Activated CD4-positive, alpha-beta T cell treated with anti-CD3 and anti-CD28 coated beads for 24 hours (primary cell): ENCODE measurements around the gene PRDM10.
A peak's percentile ranks its signal among the peaks of the same experiment; 100 is the strongest.
"Not testable (repeated sequence)": the region's sequence is repeated elsewhere in the genome, so short reads cannot be mapped to it uniquely, and the experiment has no call there.

Experiments used
- DNase-seq, 2 donors: peaks; one replicate each; pipeline ENCODE4 v3.0.0-alpha.2; 2020; ENCODE audit warnings: low read depth in 2 of 2

PRDM10 gene

DNA sequence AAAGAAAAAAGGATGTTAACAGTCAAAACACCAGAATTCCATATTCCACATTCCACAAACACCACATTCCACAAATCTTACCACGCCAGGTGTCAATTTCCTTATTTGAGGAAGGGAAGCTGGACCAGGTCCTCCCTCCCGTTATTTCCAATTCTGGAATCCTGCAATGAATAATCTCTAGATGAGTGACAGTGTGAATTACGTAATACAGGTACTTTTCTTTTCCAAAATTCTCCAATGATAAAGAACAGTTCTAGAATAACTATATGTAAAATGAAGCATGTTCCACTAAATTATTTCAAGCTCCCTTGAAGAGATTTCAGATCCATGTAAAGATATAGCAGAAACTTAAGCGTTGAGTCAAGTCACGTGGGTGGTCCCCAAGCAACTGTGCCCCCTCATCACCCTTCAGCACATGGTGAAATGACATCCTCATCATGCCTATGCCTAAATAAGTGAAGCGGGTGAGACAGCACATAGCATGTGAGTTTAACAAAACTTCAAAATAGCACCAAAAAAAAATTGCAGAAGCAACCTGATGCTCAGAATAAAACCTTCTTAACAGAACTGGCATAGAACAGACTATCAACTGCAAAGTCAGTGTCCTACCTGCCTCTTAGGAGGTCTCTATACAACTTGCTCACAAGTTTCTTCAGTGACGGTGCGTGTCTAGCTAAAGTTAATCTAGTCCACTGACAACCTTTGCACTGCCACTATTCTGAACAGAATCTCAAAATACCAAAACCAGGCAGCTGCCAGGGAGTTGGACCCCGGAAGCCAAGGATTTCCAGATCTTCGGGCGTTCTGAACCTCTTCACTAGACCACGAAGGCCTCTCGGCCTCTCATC is 108.1 kb downstream of the PRDM10 start:
- no peak for DNase-seq

- no peak for DNase-seq
Measured at GRCh38 chr11:129888451-129888850, 114.2 kb downstream of the PRDM10 start.

DNA sequence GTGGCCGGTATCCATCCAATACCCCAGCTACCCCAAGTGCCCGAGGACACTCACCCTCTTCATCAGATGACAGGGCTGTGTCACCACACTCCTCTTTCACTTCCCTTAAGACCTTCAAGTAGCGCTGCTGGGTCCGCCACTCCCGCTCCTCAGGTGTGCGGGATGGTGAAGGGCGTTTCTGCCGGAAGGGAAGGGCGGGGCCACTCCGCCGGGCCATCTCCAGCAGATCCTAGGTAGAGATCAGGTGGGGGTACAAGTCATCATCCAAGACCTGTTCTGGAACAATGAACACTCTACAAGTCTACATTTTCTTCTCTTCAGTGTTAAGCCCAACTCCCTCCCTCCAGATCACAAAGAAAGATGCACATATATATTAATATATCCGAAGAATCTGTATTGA is 117.3 kb downstream of the PRDM10 start:
- DNase-seq = no peak

- no peak for DNase-seq
Measured at GRCh38 chr11:129884581-129884980, 118.1 kb downstream of the PRDM10 start.

DNA sequence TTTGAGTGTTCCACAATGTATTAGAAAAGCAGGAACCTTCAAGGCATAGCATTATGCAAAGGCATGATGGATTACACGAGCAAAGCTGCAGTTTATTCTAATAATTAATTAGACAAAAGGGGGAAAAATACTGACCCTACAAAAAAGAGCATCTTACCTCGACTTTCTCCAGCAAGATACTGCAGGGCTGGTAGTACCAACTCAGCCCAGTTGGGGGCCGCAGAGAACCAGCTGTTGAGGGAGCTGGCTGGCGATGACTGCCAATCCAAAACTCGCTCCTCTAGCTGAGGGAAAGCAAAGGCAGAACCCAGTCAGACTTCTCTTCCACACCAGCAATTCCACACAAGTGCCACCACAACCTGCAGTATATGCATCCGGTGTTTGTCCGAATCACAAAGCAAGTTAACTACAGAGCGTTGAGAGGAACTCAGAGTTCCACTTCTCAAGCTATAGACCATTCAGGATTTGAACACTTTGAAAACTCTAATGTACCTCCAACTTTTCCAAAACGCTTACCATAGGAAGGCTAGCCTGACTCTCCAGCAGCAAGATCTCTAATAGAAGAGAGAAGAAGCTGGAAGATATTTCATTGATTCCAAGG is 121.0 kb downstream of the PRDM10 start:
- DNase-seq = peak; percentile 11 to 19

GRCh38 chr11:129880311-129880710 is 122.3 kb downstream of the PRDM10 start:
- no peak for DNase-seq

GRCh38 chr11:129871914-129872313 is 130.7 kb downstream of the PRDM10 start:
- no peak for DNase-seq

DNA sequence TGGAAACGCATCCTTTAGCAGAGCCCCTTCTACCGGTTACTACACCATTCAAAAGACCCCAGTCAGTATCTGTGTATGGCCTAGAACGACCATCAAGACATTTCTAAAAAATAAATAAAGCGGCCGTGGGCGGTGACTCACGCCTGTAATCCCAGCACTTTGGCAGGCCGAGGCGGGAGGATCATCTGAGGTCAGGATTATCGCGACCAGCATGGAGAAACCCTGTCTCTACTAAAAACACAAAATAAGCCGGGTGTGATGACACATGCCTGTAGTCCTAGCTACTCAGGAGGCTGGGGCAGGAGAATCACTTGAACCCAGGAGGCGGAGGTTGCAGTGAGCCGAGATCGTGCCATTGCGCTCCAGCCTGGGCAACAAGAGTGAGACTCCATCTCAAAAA is 134.0 kb downstream of the PRDM10 start:
- not testable (repeated sequence) for DNase-seq

DNA sequence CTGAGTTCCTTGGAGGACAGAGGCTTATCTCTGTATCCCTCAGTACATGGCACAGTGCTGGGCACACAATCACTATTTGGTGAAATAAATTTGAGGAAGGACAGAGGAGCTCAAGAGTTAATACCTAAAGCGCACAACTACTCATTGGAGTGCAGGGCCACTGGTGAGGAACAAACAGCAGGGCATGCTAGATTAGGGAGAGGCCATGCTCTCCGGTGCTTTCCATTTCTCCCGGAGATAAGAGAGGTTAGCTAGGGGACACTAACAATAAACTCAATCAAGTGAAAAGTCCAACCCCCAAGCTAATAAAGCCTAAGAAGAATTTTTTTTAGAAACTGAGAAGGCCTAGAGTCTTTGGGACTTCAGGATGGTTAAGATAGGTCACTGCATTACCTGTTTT is 136.3 kb downstream of the PRDM10 start:
- DNase-seq = no peak

- no peak for DNase-seq
Measured at GRCh38 chr11:129865701-129866100, 136.9 kb downstream of the PRDM10 start.

DNA sequence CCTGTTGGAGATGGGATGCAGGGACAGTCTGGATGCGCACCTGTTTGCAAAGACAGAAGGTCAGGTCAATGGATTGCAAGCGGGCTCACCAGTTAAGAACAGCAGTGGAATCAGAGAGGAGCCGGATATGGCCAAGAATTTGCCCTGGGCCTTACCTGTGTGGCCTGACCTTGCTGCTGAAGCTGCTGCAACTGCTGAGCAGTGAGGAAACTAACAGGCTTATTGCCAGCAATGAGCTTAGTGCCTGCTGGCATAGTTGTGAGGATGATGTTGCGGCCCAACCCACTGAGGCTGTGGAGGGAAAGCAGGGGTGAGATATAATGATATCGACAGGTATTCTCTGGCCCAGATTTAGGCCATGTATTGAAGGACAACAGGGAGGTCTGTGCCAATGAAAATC is 137.8 kb downstream of the PRDM10 start:
- DNase-seq = no peak

GRCh38 chr11:129861702-129862522 is 140.7 kb downstream of the PRDM10 start:
- no peak for DNase-seq

GRCh38 chr11:129856036-129856435 is 146.6 kb downstream of the PRDM10 start:
- DNase-seq = no peak

DNA sequence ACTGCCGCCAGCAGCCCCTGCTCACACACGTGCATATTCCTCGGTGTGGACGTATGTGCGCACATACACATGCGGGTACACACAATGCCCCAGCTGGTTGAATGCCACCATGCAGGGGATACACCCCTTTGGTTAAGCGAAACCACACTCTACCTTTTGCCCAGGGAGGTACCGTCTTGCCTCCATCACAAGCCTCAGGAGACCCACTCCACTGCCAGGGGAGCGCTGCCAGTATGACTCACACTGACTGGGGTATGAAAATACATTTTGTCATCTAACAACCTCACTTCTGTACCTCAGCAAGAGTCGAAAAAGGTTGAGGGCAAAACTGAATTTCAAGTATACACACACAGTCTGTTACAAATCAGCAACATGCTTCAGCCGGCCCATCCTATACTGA is 147.5 kb downstream of the PRDM10 start:
- DNase-seq = no peak

GRCh38 chr11:129854232-129854805 is 148.3 kb downstream of the PRDM10 start:
- no peak for DNase-seq

DNA sequence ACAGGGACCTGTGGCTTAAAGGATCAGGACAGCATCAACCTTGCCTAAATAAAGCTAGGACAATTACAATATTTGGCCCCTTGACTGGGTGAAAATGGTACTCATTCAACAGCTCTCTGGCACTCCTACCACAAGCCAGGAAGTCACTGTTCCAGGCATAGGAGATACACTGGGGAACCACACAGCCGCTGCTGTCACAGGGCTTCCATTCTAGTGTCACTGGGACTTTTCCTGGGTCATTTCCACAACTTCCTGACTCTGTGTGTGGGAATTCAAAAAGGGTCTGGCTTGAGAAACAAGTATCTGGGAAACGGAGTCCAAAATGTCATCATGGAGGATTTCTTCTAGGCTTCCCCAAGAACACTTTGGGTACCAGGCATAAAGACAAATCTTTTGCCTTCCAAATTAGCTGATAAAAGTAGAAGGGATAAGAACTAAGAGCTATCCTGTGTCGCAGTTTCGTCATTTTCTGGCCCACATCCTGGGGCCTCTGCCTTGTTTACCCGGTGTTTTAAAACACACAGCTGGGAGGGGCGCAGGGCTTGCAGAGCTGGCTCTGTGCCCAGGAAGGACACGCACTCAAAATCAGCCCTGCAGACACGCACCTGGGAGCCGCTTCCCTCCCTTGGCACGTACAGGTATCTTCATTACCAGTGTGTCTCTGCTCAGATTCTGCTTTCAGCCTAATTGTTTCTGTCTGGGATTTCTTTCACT is 149.0 kb downstream of the PRDM10 start:
- no peak for DNase-seq

DNA sequence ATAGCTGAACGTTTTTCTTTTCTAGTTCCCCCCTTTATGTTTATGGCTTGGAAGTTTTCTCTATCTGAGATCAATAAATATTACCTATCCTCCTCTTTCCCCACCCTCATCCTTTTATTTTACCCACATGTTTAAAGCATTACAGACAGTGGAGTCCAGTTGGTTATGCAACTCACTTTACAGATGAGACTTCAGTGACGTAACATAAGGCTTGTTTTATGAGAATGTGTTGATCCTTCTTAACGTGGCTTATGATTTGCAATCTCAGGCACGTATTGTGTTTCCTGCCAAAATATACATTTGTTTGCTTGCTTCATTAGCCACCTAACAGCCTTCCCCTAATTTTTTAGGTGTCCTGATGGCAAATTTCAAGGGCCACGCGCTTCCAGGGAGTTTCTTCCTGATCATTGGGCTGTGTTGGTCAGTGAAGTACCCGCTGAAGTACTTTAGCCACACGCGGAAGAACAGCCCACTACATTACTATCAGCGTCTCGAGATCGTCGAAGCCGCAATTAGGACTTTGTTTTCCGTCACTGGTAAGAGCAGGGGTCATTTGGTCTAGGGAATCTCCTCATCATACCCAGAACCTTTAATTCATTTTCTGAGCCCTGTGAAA is 150.4 kb downstream of the PRDM10 start:
- DNase-seq = no peak
